ENCODE results near the gene BZW2.

The BZW2 gene

DNA sequence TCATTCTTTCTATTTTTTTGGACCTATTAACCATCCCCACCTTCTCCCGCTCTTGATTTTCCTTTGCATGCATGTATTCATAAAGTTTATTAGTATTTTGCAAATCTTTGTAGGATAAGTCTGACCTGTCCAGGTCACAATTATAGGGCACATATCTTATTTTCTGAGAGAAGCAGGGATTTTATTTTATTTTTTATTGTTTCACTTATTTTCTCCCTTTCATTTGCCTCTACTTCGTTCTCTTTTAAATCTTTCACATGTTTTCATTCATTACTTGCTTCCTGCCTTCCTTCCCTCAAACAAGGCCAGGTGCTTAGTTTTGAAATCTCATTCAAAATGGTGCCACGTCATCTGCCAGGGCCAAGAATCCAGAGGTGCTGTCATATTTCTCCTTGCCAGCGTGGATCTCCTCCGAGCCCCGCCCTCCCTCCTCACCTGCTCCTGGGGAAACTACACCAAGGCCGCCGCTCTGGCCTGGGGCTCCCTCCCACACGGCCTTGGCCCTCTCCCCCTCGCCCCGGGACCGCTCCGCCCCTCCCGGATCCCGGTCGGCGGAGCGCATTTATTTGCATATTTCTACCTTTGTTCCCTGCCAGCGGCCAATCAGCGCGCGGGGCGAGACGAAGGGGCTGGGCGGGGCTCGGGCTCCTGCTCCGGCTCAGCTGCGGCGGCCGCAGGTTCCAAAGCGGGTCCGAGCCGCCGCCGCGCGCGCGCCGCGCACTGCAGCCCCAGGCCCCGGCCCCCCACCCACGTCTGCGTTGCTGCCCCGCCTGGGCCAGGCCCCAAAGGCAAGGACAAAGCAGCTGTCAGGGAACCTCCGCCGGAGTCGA, 107.3 kb downstream of the BZW2 start, which contains the start of gene TSPAN13:
TSS of gene TSPAN13 (plus strand) at position 654 of the 830 bp plus-strand sequence. CDS start 213 bp downstream, outside the sequence.
- peak; percentile 46 for DNase-seq (ENCODE audit: low read depth)

- no peak for DNase-seq (ENCODE audit: low read depth)
Measured at GRCh38 chr7:16753932-16754855, 108.2 kb downstream of the BZW2 start.

DNA sequence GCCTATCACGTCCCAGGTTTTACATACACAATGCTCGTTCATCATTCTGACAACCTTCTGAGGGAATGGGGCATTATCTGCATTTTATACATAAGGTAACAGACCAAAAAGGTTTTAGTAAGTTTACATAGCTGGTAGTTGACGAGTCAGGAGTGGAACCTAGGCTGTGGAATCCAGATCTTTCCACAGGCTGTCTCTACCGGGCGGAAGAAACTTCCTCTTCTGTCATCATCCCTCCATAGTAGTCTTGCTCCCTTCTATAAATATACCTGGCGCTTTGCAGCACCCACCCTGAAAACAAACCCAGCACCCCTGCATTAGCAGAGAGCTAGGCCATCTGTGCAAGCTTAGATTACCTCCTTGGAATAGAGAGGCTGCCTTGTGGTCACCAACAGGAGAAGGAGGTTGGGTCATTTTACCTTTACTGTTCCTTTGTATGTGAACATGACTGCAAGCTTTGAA, 108.9 kb downstream of the BZW2 start:
- no peak for DNase-seq (ENCODE audit: low read depth)

- DNase-seq (ENCODE audit: low read depth), result no peak
Measured at GRCh38 chr7:16755397-16755796, 109.4 kb downstream of the BZW2 start.
